Right cardiac atrium (tissue), 5 donors: Measurements from ENCODE around the gene PABPC1L. TPM values are rescaled to one million over a fixed set of nuclear protein-coding genes. Genes with fewer than 3 reads are reported as not detected.

ENCODE experiments used
- ATAC-seq, 2 donors: fragments of 200-7000 bp; cut with Tn5 transposase; one replicate each; pipeline versions ENCODE4 v1.8.0 to v1.9.1; 2020; ENCODE audit warnings: moderate library complexity in 2 of 2, mild to moderate bottlenecking in 1 of 2
- DNase-seq, 3 donors: peaks; one replicate each; pipeline ENCODE4 v3.0.0-alpha.2; 2020
- H3K27ac ChIP-seq: one replicate; pipeline ENCODE4 v1.5.1; 2013; ENCODE audit warnings: mild to moderate bottlenecking, low read length, control low read depth, moderate library complexity
- H3K27me3 ChIP-seq: one replicate; pipeline ENCODE4 v1.6.1; 2013; ENCODE audit not compliant: control insufficient read depth, insufficient read depth
- H3K4me1 ChIP-seq: one replicate; pipeline ENCODE4 v1.6.1; 2013; ENCODE audit warnings: low read length; ENCODE audit not compliant: control insufficient read depth, insufficient read depth
- H3K4me3 ChIP-seq: one replicate; pipeline ENCODE4 v1.5.1; 2013; ENCODE audit warnings: low read length, control low read depth
- H3K9me3 ChIP-seq: one replicate; pipeline ENCODE4 v1.6.1; 2013; ENCODE audit warnings: low read length; ENCODE audit not compliant: control insufficient read depth
- WGBS: extraction: QIAGEN DNeasy Blood & Tissue Kit; methylation state at CpG from one replicate; pipeline ENCODE4 v1.1.7; 2013; 5-methylcytosine and 5-hydroxymethylcytosine counted together
- intact Hi-C, 4 donors: fragments of 100-400 bp; cut with DNase I; formaldehyde crosslinking; loops; one replicate each; pipeline versions ENCODE4 v1.11.0 to v1.14.0; 2022 to 2023
- polyA plus RNA-seq: library from polyadenylated mRNA; stranded (reverse); fragments of 200-250 nt; gene quantifications from one replicate; pipeline ENCODE4 v1.2.3, GENCODE V29; 2013
- total RNA-seq, 4 donors: library from RNA; stranded (reverse); fragmentation: NEBNext Ultra II Directional; extraction: Animal tissue kit (Norgen Biotek cat#: 25700); gene quantifications; one replicate each; pipeline ENCODE4 v1.2.1, GENCODE V29; 2021
- donor health status: healthy with polysubstance abuse.
- donor health status: DM: no; HTN: yes; CAD: no.
- donor health status: DM: no; HTN: no; CAD: no.
- donor health status: DM: no; HTN: yes; CAD: no; lungs with severe emphysema.
- donor health status: DM: yes; HTN: yes; CAD: no.

PABPC1L gene
- total and polyA plus RNA-seq, 5 donors = 3.3 to 5.3 (median 4.0) TPM

- no peak overlapping the region for H3K4me3 ChIP-seq
- H3K27me3 ChIP-seq = no peaks in the 10 kb centered on the region
- ATAC-seq (no peak), DNase-seq (no peak)
- H3K9me3 ChIP-seq = no peaks in the 10 kb centered on the region
- WGBS = 93% methylated on average over 4 of the region's 4 CpGs
- no peak overlapping the region for H3K27ac ChIP-seq
- no peaks in the 10 kb centered on the region for H3K4me1 ChIP-seq
- intact Hi-C loops = no loop called here
These were observed 34.0 kb downstream of the PABPC1L start for GRCh38 chr20:44943828-44944227.

GRCh38 chr20:44945261-44945660 is 35.4 kb downstream of the PABPC1L start:
- Histone ChIP-seq H3K27me3 (no peaks in the 10 kb centered on the region), H3K9me3 (no peaks in the 10 kb centered on the region), H3K4me1 (no peaks in the 10 kb centered on the region), H3K27ac (no peak overlapping the region), H3K4me3 (no peak overlapping the region)
- intact Hi-C loops = no loop called here
- WGBS = 86% methylated on average over 6 of the region's 6 CpGs
- DNase-seq (no peak), ATAC-seq (no peak)

GRCh38 chr20:44946271-44946852 is 36.5 kb downstream of the PABPC1L start:
- ATAC-seq (no peak), DNase-seq (no peak)
- Histone ChIP-seq H3K4me1 (no peaks in the 10 kb centered on the region), H3K4me3 (no peak overlapping the region), H3K9me3 (no peaks in the 10 kb centered on the region), H3K27me3 (no peaks in the 10 kb centered on the region), H3K27ac (no peak overlapping the region)
- intact Hi-C loops = no loop called here
- WGBS = 82% methylated on average over 2 of the region's 2 CpGs

DNA sequence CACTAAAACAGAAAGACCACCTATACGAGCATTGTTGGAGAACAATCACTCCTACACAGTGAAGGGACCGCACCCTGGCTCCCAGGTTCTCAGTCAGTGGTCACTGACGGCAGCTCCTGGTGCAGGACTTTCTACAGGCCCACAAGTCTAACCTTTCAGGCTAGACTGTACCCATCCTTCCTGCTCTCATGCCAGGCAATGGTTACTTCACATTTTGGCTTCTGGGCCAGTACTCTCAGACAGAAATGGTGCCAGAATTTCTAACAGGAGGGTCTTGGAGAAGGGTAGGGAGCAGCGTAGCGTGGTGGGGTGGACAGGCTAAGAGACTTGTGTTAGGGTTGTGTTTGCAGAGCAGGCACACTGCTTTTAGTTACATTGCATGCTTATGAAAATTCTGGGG is 38.2 kb downstream of the PABPC1L start:
- Histone ChIP-seq H3K4me3 (no peak overlapping the region), H3K27ac (no peak overlapping the region), H3K27me3 (no peaks in the 10 kb centered on the region), H3K9me3 (no peaks in the 10 kb centered on the region), H3K4me1 (no peaks in the 10 kb centered on the region)
- DNase-seq = no peak
- ATAC-seq = no peak
- intact Hi-C loops = no loop called here
- 81% methylated on average over 5 of the region's 5 CpGs for WGBS

DNA sequence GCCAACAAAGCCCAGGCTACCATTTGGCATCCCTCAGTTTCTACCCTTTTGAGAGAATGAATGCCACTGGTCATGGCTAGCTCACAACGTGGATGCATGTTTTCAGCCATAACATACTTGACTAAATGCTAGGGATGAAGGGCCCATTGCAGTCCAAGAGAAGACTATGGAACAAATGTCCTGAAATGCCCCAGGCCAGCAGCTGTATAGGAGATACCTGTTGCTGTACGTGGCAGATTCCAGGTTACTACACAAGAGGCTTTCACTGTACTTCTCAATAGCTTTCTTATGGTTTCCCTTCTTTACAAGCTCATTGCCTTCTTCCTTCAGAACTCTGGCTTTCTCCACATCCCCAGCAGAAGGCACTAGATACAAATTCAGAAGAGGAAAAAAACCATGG is 38.7 kb downstream of the PABPC1L start:
- Histone ChIP-seq H3K4me1 (no peaks in the 10 kb centered on the region), H3K4me3 (no peak overlapping the region), H3K27me3 (no peaks in the 10 kb centered on the region), H3K27ac (no peak overlapping the region), H3K9me3 (no peaks in the 10 kb centered on the region)
- DNase-seq = no peak
- intact Hi-C loops = no loop called here
- 88% methylated on average over 2 of the region's 2 CpGs for WGBS
- ATAC-seq = no peak

GRCh38 chr20:44950368-44950767 is 40.5 kb downstream of the PABPC1L start:
- no peak for ATAC-seq
- WGBS = 94% methylated on average over 1 of the region's 1 CpG

DNA sequence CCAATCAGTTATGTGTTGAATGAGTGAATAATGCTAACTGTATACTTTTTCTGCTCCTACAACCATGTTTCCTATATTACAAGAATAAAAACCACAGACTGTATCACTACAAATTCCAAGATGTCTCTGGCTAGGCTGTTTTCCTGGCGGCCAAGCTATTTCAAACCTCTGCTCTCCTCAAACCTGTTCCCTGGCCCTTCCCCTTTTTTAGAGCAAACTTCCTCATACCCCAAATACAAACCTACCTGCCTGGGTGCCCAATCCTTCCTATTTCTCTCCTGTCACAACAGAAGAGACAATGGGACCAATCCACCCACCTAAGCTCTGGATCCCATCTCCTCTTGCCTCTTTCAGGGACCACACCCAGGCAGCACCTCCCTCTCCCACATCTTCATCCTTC is 42.9 kb downstream of the PABPC1L start:
- 96% methylated on average over 1 of the region's 1 CpG for WGBS
- Histone ChIP-seq H3K4me1 (no peaks in the 10 kb centered on the region), H3K27me3 (no peaks in the 10 kb centered on the region), H3K27ac (no peak overlapping the region), H3K9me3 (no peaks in the 10 kb centered on the region), H3K4me3 (no peak overlapping the region)
- no peak for ATAC-seq
- no peak for DNase-seq
- intact Hi-C loops = no loop called here

More at GRCh38 chr20:44950368-44950767, 40.5 kb downstream of the PABPC1L start:
- H3K4me3 ChIP-seq = no peak overlapping the region
- no peaks in the 10 kb centered on the region for H3K4me1 ChIP-seq
- no peaks in the 10 kb centered on the region for H3K9me3 ChIP-seq
- H3K27me3 ChIP-seq = no peaks in the 10 kb centered on the region
- intact Hi-C loops = no loop called here
- no peak for DNase-seq
- H3K27ac ChIP-seq = no peak overlapping the region

DNA sequence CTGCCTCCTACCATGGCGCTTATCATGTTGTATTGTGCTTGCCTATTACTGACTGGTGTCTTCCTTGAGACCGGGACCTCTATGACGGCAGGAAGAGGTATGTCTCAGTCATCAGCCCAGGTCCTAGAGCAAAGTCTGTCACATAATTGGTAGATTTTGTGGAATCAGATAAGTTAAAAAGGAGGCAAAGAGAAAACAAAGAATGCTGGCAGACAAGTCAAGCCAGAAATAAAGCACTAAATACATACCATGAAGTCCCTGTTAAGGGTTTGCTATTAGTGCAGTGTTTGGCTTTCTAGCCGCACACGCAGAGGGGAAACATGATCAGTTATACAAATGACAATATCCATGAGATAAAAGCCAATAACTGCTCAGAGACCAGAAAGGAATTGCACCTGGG is 44.4 kb downstream of the PABPC1L start:
- 96% methylated on average over 5 of the region's 5 CpGs for WGBS
- intact Hi-C loops = no loop called here
- ATAC-seq = no peak
- H3K4me3 ChIP-seq = no peak overlapping the region
- H3K27ac ChIP-seq = no peak overlapping the region
- H3K4me1 ChIP-seq = no peaks in the 10 kb centered on the region
- no peak for DNase-seq
- H3K27me3 ChIP-seq = no peaks in the 10 kb centered on the region
- H3K9me3 ChIP-seq = no peaks in the 10 kb centered on the region

- Histone ChIP-seq H3K27me3 (no peaks in the 10 kb centered on the region), H3K4me1 (peaks cover 1% of the 10 kb centered on the region), H3K4me3 (no peak overlapping the region), H3K27ac (no peak overlapping the region), H3K9me3 (no peaks in the 10 kb centered on the region)
- ATAC-seq = no peak
- intact Hi-C loops = no loop called here
- DNase-seq = no peak
- WGBS = 59% methylated on average over 4 of the region's 4 CpGs
These were observed 45.4 kb downstream of the PABPC1L start for GRCh38 chr20:44955270-44955669.

GRCh38 chr20:44956410-44956809 is 46.5 kb downstream of the PABPC1L start:
- H3K9me3 ChIP-seq = no peaks in the 10 kb centered on the region
- intact Hi-C loops = no loop called here
- no peaks in the 10 kb centered on the region for H3K27me3 ChIP-seq
- DNase-seq (no peak), ATAC-seq (no peak)
- no peak overlapping the region for H3K4me3 ChIP-seq
- H3K4me1 ChIP-seq = peaks cover 1% of the 10 kb centered on the region
- WGBS = 91% methylated on average over 3 of the region's 3 CpGs
- no peak overlapping the region for H3K27ac ChIP-seq

- Histone ChIP-seq H3K9me3 (no peaks in the 10 kb centered on the region), H3K4me3 (no peak overlapping the region), H3K4me1 (peaks cover 1% of the 10 kb centered on the region), H3K27ac (no peak overlapping the region), H3K27me3 (no peaks in the 10 kb centered on the region)
- intact Hi-C loops = no loop called here
- ATAC-seq (no peak), DNase-seq (no peak)
- whole genome bisulfite sequencing = 95% methylated on average over 8 of the region's 8 CpGs
These were observed 48.4 kb downstream of the PABPC1L start for GRCh38 chr20:44958276-44958675.

DNA sequence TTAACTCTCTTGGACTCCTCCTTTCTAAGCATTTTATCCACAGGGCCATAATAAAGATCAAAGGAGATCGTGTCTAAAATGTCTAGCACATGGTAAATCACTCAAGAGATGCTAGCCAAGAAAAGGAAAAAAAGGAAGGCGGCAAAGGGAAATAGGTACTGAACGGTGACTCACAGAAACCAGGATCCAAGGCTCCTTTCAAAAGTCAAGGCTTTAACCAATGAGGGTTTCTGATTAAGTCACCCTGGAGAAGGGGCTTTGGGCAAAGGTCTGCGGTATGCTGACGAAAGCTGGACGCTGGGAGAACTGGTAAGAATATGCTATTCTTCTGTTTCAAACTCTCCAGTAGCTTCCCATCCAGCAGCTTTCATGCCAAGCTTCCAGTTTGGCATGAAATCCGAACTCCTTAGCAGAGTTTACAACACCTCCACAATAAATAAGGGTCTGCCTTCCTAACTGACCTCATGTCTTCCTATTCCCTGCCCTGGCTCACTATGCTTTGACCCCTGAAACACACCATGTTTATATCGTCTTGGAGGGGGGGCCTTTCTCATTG is 49.3 kb downstream of the PABPC1L start:
- ATAC-seq (no peak), DNase-seq (no peak)
- peaks cover 1% of the 10 kb centered on the region for H3K4me1 ChIP-seq
- no peaks in the 10 kb centered on the region for H3K27me3 ChIP-seq
- H3K27ac ChIP-seq = no peak overlapping the region
- intact Hi-C loops = no loop called here
- H3K9me3 ChIP-seq = no peaks in the 10 kb centered on the region
- H3K4me3 ChIP-seq = peak overlapping the region; percentile 92
- WGBS = 26% methylated on average over 8 of the region's 8 CpGs
